Ishikawa (cell line): ENCODE results near the gene ZNF385D.

Source experiments
- CEBPB ChIP-seq: IDR thresholded peaks from 2 replicates; pipeline ENCODE4 v1.6.1; 2012
- CREB1 ChIP-seq: IDR thresholded peaks from 2 replicates; pipeline ENCODE4 v1.6.1; 2012; ENCODE audit warnings: low read depth
- EGR1 ChIP-seq: IDR thresholded peaks from 2 replicates; pipeline ENCODE4 v1.6.1; 2012
- EP300 ChIP-seq: IDR thresholded peaks from 2 replicates; pipeline ENCODE4 v1.6.1; 2012; ENCODE audit warnings: borderline replicate concordance
- FOXM1 ChIP-seq: IDR thresholded peaks from 2 replicates; pipeline ENCODE4 v1.6.1; 2012; ENCODE audit warnings: low read depth, borderline replicate concordance
- MAX ChIP-seq: IDR thresholded peaks from 2 replicates; pipeline ENCODE4 v1.6.1; 2012
- NFIC ChIP-seq: IDR thresholded peaks from 2 replicates; pipeline ENCODE4 v1.6.1; 2012
- RAD21 ChIP-seq: IDR thresholded peaks from 2 replicates; pipeline ENCODE4 v1.6.1; 2012; ENCODE audit warnings: low read depth
- REST ChIP-seq: IDR thresholded peaks from 2 replicates; pipeline ENCODE4 v1.6.1; 2012; ENCODE audit warnings: low read depth, mild to moderate bottlenecking
- TAF1 ChIP-seq: IDR thresholded peaks from 2 replicates; pipeline ENCODE4 v1.6.1; 2012; ENCODE audit warnings: low read depth, mild to moderate bottlenecking
- TCF12 ChIP-seq: IDR thresholded peaks from 2 replicates; pipeline ENCODE4 v1.6.1; 2012; ENCODE audit warnings: low read depth
- TEAD4 ChIP-seq: IDR thresholded peaks from 2 replicates; pipeline ENCODE4 v1.6.1; 2012
- USF1 ChIP-seq: IDR thresholded peaks from 2 replicates; pipeline ENCODE4 v1.6.1; 2012
- YY1 ChIP-seq: IDR thresholded peaks from 2 replicates; pipeline ENCODE4 v1.6.1; 2012; ENCODE audit warnings: low read depth
- ZBTB7A ChIP-seq: IDR thresholded peaks from 2 replicates; pipeline ENCODE4 v1.6.1; 2012; ENCODE audit warnings: low read depth

The ZNF385D gene

GRCh38 chr3:21654662-21655061, 96.3 kb downstream of the ZNF385D start:
- no peak for TF ChIP-seq TAF1
- no peak for TF ChIP-seq USF1

- TF ChIP-seq RAD21 = no peak
- no peak for TF ChIP-seq USF1
- TF ChIP-seq TCF12 = no peak
Observed at GRCh38 chr3:21654241-21654640, 96.8 kb downstream of the ZNF385D start.

GRCh38 chr3:21649519-21649918, 101.5 kb downstream of the ZNF385D start:
- TF ChIP-seq TAF1 (no peak), EGR1 (no peak), TEAD4 (no peak), ZBTB7A (no peak), RAD21 (no peak), CREB1 (no peak), NFIC (no peak), CEBPB (no peak), FOXM1 (no peak), EP300 (no peak), REST (no peak), USF1 (no peak), MAX (no peak), TCF12 (no peak), YY1 (no peak)

- TF ChIP-seq EP300 (no peak), FOXM1 (no peak), USF1 (no peak), CEBPB (no peak), EGR1 (no peak)
Observed at GRCh38 chr3:21647961-21648360, 103.0 kb downstream of the ZNF385D start.

- no peak for TF ChIP-seq EP300
- no peak for TF ChIP-seq YY1
- TF ChIP-seq TAF1 = no peak
- no peak for TF ChIP-seq MAX
Observed at GRCh38 chr3:21645121-21645897, 105.7 kb downstream of the ZNF385D start.

- TF ChIP-seq TAF1 (no peak), EGR1 (no peak), REST (no peak), USF1 (no peak), MAX (no peak), EP300 (no peak), ZBTB7A (no peak), YY1 (no peak), NFIC (no peak), FOXM1 (no peak), RAD21 (no peak), TEAD4 (no peak), CEBPB (no peak), TCF12 (no peak), CREB1 (no peak)
Observed at GRCh38 chr3:21644268-21644667, 106.7 kb downstream of the ZNF385D start.
